ENCODE results near the gene RPS4Y1. TPM values are rescaled to one million over a fixed set of nuclear protein-coding genes. Genes with fewer than 3 reads are reported as not detected.

RPS4Y1 gene
- total and polyA plus RNA-seq, 2 of the 4 experiments (the other 2 are of a cell fraction) = not detected

- Histone ChIP-seq H3K9me3 (ENCODE audit: control insufficient read depth, insufficient read depth, low read length) (no peaks in the 10 kb centered on the region), H2BK20ac (ENCODE audit: low read depth, low read length) (no peak overlapping the region), H3K27me3 (ENCODE audit: control insufficient read depth, insufficient read depth, low read length) (no peaks in the 10 kb centered on the region), H2AFZ (replicated peaks; ENCODE audit: low read length, poor library complexity) (no peak overlapping the region), H2AK9ac (replicated peaks; ENCODE audit: low read depth, low read length, poor library complexity) (no peak overlapping the region), H3K4me1 (ENCODE audit: control insufficient read depth, insufficient read depth, low read length) (no peaks in the 10 kb centered on the region), H3K4me3 (ENCODE audit: insufficient read depth, low read depth, low read length) (no peak overlapping the region), H2BK15ac (ENCODE audit: low read depth, low read length) (no peak overlapping the region), H3K56ac (ENCODE audit: extremely low read depth, insufficient read depth, low read length) (no peak overlapping the region), H4K91ac (ENCODE audit: insufficient read depth, low read depth, low read length) (no peak overlapping the region), H2AK5ac (ENCODE audit: low read depth, low read length) (no peak overlapping the region), H4K5ac (ENCODE audit: low read depth, low read length) (no peak overlapping the region), H3K4me2 (ENCODE audit: low read depth, low read length) (no peak overlapping the region), H3K4ac (ENCODE audit: low read depth, low read length) (no peak overlapping the region), H3K79me1 (ENCODE audit: low read depth in 1 of 2, low read length in 2 of 2) (no peaks in the 10 kb centered on the region), H2BK5ac (ENCODE audit: low read depth, low read length, poor library complexity, severe bottlenecking) (no peak overlapping the region), H3K27ac (ENCODE audit: insufficient read depth, low read length) (no peak overlapping the region), H2BK120ac (ENCODE audit: low read depth, low read length) (no peak overlapping the region), H4K20me1 (ENCODE audit: insufficient read depth, low read length) (no peaks in the 10 kb centered on the region), H3K36me3 (ENCODE audit: control insufficient read depth, insufficient read depth, low read length) (no peaks in the 10 kb centered on the region), H3K23ac (ENCODE audit: low read depth, low read length) (no peak overlapping the region), H3K9ac (ENCODE audit: low read depth, low read length) (no peak overlapping the region), H3K9me1 (ENCODE audit: insufficient read depth, low read length) (no peaks in the 10 kb centered on the region), H3K18ac (ENCODE audit: low read depth, low read length) (no peak overlapping the region), H4K8ac (ENCODE audit: low read depth in 2 of 2, low read length in 2 of 2) (no peak overlapping the region), H3K14ac (replicated peaks; ENCODE audit: low read depth, low read length) (no peak overlapping the region)
- intact Hi-C loops (cut with micrococcal nuclease) (no loop called here), dilution Hi-C loops (cut with HindIII; ENCODE audit: low sequenced_read_pairs, unreplicated experiment) (no loop called here), in situ Hi-C loops (cut with MboI; ENCODE audit: low sequenced_read_pairs) (no loop called here)
- no peak for DNase-seq
- WGBS, 2 experiments (ENCODE audit: extremely low coverage in 2 of 2, insufficient read length in 1 of 2) = no CpG with 5 or more reads among the region's 5 CpGs
- ChIA-PET CTCF (no interaction called here), POLR2A (ENCODE audit: unreplicated experiment) (no interaction called here)
- TF ChIP-seq POLR2A (IDR thresholded peaks at IDR 0.05; ENCODE audit: low read depth, low read length) = no peak
- TF ChIP-seq RFX5 (IDR thresholded peaks at IDR 0.05; ENCODE audit: low read depth, low read length) = no peak
- TF ChIP-seq MAZ (IDR thresholded peaks at IDR 0.05; ENCODE audit: borderline replicate concordance, low read depth, low read length) = no peak
- TF ChIP-seq MXI1 (IDR thresholded peaks at IDR 0.05; ENCODE audit: borderline replicate concordance, low read depth, low read length) = no peak
- no peak for TF ChIP-seq USF2 (IDR thresholded peaks at IDR 0.05; ENCODE audit: low read depth, low read length)
- TF ChIP-seq SMC3 (IDR thresholded peaks at IDR 0.05; ENCODE audit: low read depth, low read length) = no peak
- TF ChIP-seq MAFK (IDR thresholded peaks at IDR 0.05; ENCODE audit: low read depth, low read length) = no peak
- TF ChIP-seq RAD21 (IDR thresholded peaks at IDR 0.05; ENCODE audit: low read length) = no peak
- no TSS peak for BruUV-seq (replicated peaks)
- ATAC-seq (ENCODE audit: low read depth) = no peak
Observed at GRCh38 chrY:2887386-2887785, 46.0 kb downstream of the RPS4Y1 start.
